HepG2 (cell line): Measurements from ENCODE around the gene SYCP2. TPM values are rescaled to one million over a fixed set of nuclear protein-coding genes. Genes with fewer than 3 reads are reported as not detected.

Experiments
- ASH2L ChIP-seq: fragments of 300-600, 200-600 bp; sonication (generic); IDR thresholded peaks from 2 replicates; pipeline ENCODE4 v1.7.0; 2017; ENCODE audit warnings: low read depth, mild to moderate bottlenecking, moderate library complexity, mixed read lengths, low read length; ENCODE audit not compliant: insufficient read length
- CC2D1A ChIP-seq: sonication (generic); formaldehyde crosslinking; IDR thresholded peaks from 2 replicates; pipeline ENCODE4 v1.8.1; 2023; ENCODE audit warnings: mild to moderate bottlenecking, missing genetic modification reagents
- EED ChIP-seq: sonication (generic); formaldehyde crosslinking; IDR thresholded peaks from 2 replicates; pipeline ENCODE4 v1.5.0; 2020; ENCODE audit warnings: mild to moderate bottlenecking, missing genetic modification reagents
- ESRRA ChIP-seq: sonication (generic); formaldehyde crosslinking; IDR thresholded peaks from 2 replicates; pipeline ENCODE4 v1.5.1; 2020; ENCODE audit warnings: mild to moderate bottlenecking, low read depth, missing genetic modification reagents
- NCOR1 ChIP-seq: fragments of 200-600 bp; sonication (generic); IDR thresholded peaks from 2 replicates; pipeline ENCODE4 v1.7.0; 2017; ENCODE audit warnings: antibody characterized with exemption, low read length, borderline replicate concordance
- NFKBIZ ChIP-seq: IDR thresholded peaks from 2 replicates; pipeline ENCODE4 v1.6.1; 2018; ENCODE audit warnings: missing genetic modification reagents, missing compliant biosample characterization
- REPIN1 ChIP-seq: sonication (generic); formaldehyde crosslinking; IDR thresholded peaks from 2 replicates; pipeline ENCODE4 v1.8.0; 2022; ENCODE audit warnings: missing genetic modification reagents, low read depth, mild to moderate bottlenecking, borderline replicate concordance
- SP1 ChIP-seq, 2 experiments: fragments of 450-650 bp in 1 of 2; sonication (generic) in 1 of 2; formaldehyde crosslinking in 1 of 2; IDR thresholded peaks; 2 replicates each; pipeline versions ENCODE4 v1.4.0 to v1.6.1; 2016 to 2020; ENCODE audit warnings: missing genetic modification reagents in 1 of 2
- TRIM24 ChIP-seq: sonication (generic); formaldehyde crosslinking; IDR thresholded peaks from 2 replicates; pipeline ENCODE4 v1.8.0; 2022; ENCODE audit warnings: mild to moderate bottlenecking, missing genetic modification reagents
- U2AF2 ChIP-seq: fragments of 200-400 bp; formaldehyde crosslinking; IDR thresholded peaks from 2 replicates; pipeline ENCODE4 v1.6.1; 2017; ENCODE audit warnings: low read depth, mild to moderate bottlenecking, low read length
- ZNF136 ChIP-seq: sonication (generic); formaldehyde crosslinking; IDR thresholded peaks from 2 replicates; pipeline ENCODE4 v1.8.1; 2022; ENCODE audit warnings: low read depth, mild to moderate bottlenecking, moderate library complexity, missing genetic modification reagents
- ZNF205 ChIP-seq: IDR thresholded peaks from 2 replicates; pipeline ENCODE4 v1.6.1; 2018; ENCODE audit warnings: missing biosample characterization, missing genetic modification reagents
- ZNF33A ChIP-seq: sonication (generic); formaldehyde crosslinking; IDR thresholded peaks from 2 replicates; pipeline ENCODE4 v1.5.1; 2020; ENCODE audit warnings: missing genetic modification reagents, mild to moderate bottlenecking, moderate library complexity, borderline replicate concordance
- ZNF441 ChIP-seq: sonication (generic); formaldehyde crosslinking; IDR thresholded peaks from 2 replicates; pipeline ENCODE4 v1.7.0; 2021; ENCODE audit warnings: missing genetic modification reagents, borderline replicate concordance
- ZNF670 ChIP-seq: sonication (generic); formaldehyde crosslinking; IDR thresholded peaks from 2 replicates; pipeline ENCODE4 v1.8.0; 2022; ENCODE audit warnings: mild to moderate bottlenecking, missing genetic modification reagents, borderline replicate concordance
- ZNF775 ChIP-seq: sonication (generic); formaldehyde crosslinking; IDR thresholded peaks from 2 replicates; pipeline ENCODE4 v1.4.0; 2020; ENCODE audit warnings: missing genetic modification reagents, mild to moderate bottlenecking, moderate library complexity, borderline replicate concordance
- polyA plus RNA-seq, 8 experiments: library from polyadenylated mRNA; depleted of rRNA in 3 of 8; stranded (reverse) in 7 of 8; unstranded in 1 of 8; fragments of >200 nt; fragmentation: Illumina TruSeq in 4 of 8; extraction: Trizol in 4 of 8; gene quantifications; 2 replicates each; pipeline versions ENCODE4 v1.2.1 to v1.2.3, GENCODE V29; 2011 to 2016; ENCODE audit warnings: low read depth in 4 of 8, missing spikeins in 1 of 8, mixed read lengths in 1 of 8; ENCODE audit not compliant: insufficient read depth in 1 of 8
- total RNA-seq, 5 experiments: library from RNA; depleted of rRNA; stranded (reverse); fragments of >200 nt; fragmentation: Illumina TruSeq; extraction: Trizol; gene quantifications; 2 replicates each; pipeline ENCODE4 v1.2.3, GENCODE V29; 2016; ENCODE audit warnings: low read depth in 1 of 5
- TF ChIP-seq, protein P1 (sequence below): sonication (generic); formaldehyde crosslinking; IDR thresholded peaks from 2 replicates; pipeline ENCODE4 v1.5.1; 2020; ENCODE audit warnings: mild to moderate bottlenecking, missing genetic modification reagents, borderline replicate concordance
- TF ChIP-seq, protein P2 (sequence below), 2 experiments: fragments of 450-650 bp in 1 of 2; sonication (generic) in 1 of 2; formaldehyde crosslinking in 1 of 2; IDR thresholded peaks; 2 replicates each; pipeline versions ENCODE4 v1.6.1 to v1.8.0; 2016 to 2022; ENCODE audit warnings: antibody characterized with exemption in 1 of 2, mild to moderate bottlenecking in 1 of 2, missing genetic modification reagents in 1 of 2

SYCP2 gene
- total and polyA plus RNA-seq, 2 of the 13 experiments (the other 11 are each of a cell fraction or from before 2014, with no cell fraction given): 0.07 to 0.24 TPM

DNA sequence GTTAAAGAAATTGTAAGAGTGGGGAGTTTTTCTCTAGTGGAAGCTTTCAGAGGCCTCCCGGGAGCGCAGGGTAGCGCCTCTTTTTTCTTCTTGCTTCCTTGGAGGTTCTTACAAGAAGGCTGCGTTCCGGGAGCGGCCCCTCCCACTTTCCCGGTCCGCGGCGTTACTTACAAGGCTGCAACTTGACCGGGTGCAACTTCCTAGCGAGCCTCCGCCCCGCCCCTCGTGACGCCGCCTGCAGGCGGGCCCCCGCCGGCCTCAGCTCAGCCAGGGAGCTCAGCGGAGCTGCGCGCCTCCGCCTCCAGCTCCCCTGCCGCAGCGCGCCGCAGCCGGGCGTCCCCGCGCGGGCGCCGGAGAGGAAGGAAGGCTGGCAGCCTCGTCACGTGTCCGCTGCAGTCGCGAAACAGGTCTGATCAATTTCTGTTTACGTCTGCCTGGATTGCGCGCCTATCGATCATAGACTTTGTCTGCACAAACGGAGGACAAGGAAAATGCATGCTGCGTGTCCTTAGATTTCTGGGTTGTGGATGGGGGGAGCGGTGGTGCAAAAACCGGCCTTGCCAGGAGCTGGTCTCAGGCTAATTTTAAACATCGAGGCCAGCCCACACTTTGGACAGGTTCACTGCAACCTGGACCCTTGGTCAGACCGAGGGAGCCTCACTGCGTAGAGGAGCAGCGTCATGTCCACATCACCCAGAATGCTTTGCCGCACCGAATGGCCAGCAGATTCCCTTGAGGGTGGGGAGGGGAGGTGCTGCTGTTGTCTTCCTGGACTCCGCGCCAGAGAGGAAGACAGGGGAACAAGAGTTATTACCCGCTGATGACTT is 6.9 kb upstream of the SYCP2 start, which contains the start of the genes FAM217B and PPP1R3D (continued):
- TF ChIP-seq, protein P1, sequence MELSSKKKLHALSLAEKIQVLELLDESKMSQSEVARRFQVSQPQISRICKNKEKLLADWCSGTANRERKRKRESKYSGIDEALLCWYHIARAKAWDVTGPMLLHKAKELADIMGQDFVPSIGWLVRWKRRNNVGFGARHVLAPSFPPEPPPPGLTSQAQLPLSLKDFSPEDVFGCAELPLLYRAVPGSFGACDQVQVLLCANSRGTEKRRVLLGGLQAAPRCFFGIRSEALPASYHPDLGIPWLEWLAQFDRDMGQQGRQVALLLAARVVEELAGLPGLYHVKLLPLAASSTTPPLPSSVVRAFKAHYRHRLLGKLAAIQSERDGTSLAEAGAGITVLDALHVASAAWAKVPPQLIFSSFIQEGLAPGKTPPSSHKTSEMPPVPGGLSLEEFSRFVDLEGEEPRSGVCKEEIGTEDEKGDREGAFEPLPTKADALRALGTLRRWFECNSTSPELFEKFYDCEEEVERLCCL: peak; percentile 76; the same call in 1 of the 2 replicates
- no peak; the same call in 1 of the 2 replicates for TF ChIP-seq NFKBIZ (CRISPR knock-in tag)
- TF ChIP-seq ZNF33A (CRISPR knock-in tag): peak; percentile 58; the same call in 1 of the 2 replicates
- TF ChIP-seq U2AF2: no peak
- peak; percentile 43 for TF ChIP-seq ZNF441
- no peak for TF ChIP-seq SP1 (IDR thresholded peaks at IDR 0.05)
- TF ChIP-seq SP1 (CRISPR knock-in tag; IDR thresholded peaks at IDR 0.05): peak; percentile 42; the same call in 1 of the 2 replicates
- TF ChIP-seq, protein P2, sequence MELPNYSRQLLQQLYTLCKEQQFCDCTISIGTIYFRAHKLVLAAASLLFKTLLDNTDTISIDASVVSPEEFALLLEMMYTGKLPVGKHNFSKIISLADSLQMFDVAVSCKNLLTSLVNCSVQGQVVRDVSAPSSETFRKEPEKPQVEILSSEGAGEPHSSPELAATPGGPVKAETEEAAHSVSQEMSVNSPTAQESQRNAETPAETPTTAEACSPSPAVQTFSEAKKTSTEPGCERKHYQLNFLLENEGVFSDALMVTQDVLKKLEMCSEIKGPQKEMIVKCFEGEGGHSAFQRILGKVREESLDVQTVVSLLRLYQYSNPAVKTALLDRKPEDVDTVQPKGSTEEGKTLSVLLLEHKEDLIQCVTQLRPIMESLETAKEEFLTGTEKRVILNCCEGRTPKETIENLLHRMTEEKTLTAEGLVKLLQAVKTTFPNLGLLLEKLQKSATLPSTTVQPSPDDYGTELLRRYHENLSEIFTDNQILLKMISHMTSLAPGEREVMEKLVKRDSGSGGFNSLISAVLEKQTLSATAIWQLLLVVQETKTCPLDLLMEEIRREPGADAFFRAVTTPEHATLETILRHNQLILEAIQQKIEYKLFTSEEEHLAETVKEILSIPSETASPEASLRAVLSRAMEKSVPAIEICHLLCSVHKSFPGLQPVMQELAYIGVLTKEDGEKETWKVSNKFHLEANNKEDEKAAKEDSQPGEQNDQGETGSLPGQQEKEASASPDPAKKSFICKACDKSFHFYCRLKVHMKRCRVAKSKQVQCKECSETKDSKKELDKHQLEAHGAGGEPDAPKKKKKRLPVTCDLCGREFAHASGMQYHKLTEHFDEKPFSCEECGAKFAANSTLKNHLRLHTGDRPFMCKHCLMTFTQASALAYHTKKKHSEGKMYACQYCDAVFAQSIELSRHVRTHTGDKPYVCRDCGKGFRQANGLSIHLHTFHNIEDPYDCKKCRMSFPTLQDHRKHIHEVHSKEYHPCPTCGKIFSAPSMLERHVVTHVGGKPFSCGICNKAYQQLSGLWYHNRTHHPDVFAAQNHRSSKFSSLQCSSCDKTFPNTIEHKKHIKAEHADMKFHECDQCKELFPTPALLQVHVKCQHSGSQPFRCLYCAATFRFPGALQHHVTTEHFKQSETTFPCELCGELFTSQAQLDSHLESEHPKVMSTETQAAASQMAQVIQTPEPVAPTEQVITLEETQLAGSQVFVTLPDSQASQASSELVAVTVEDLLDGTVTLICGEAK (IDR thresholded peaks at IDR 0.05): no peak
- TF ChIP-seq, protein P2 (CRISPR knock-in tag; IDR thresholded peaks at IDR 0.05): no peak
- TF ChIP-seq ZNF205: no peak; the same call in 1 of the 2 replicates
- TF ChIP-seq TRIM24: no peak
- TF ChIP-seq ZNF136: 0 out of 2 replicates have a peak, but pooled peaks have one; percentile 74
- no peak for TF ChIP-seq ZNF775 (CRISPR knock-in tag)
- TF ChIP-seq EED: peak; percentile 36
- peak; percentile 43 for TF ChIP-seq ESRRA (CRISPR knock-in tag)
- 0 out of 2 replicates have a peak, but pooled peaks have one; percentile 11 for TF ChIP-seq ZNF670 (CRISPR knock-in tag)
- TF ChIP-seq NCOR1: peak; percentile 93
- TF ChIP-seq REPIN1: peak; percentile 89; the same call in 1 of the 2 replicates
- TF ChIP-seq CC2D1A (CRISPR knock-in tag): peak; percentile 58; the same call in 1 of the 2 replicates
- TF ChIP-seq ASH2L: peak; percentile 100
